PC-3 (cell line): ENCODE data around the gene TXNDC17. TPM values are rescaled to one million over a fixed set of nuclear protein-coding genes. Genes with fewer than 3 reads are reported as not detected.

ENCODE experiments used
- ATAC-seq: fragments of 200-7000 bp; cut with Tn5 transposase; 2 replicates; pipeline ENCODE4 v1.9.1; 2020; ENCODE audit warnings: mild to moderate bottlenecking, moderate library complexity
- BruUV-seq: library from RNA; stranded (reverse); fragments of 400-500 nt; replicated peaks from 2 replicates; lab custom pipeline; 2021; lab: Mats Ljungman, UMichigan
- CTCF ChIA-PET: fragments of 300-600 bp; sonication (Branson Sonifier 250); formaldehyde crosslinking; loops from one replicate; lab custom pipeline; 2022; ENCODE audit warnings: antibody characterized with exemption; lab: Charles Lee
- POLR2A ChIA-PET: fragments of 300-600 bp; sonication (Branson Sonifier 250); formaldehyde crosslinking; loops from one replicate; lab custom pipeline; 2022; ENCODE audit warnings: antibody characterized with exemption; ENCODE audit not compliant: unreplicated experiment; lab: Charles Lee
- DNase-seq: peaks from one replicate; pipeline ENCODE4 v3.0.0-alpha.2; 2015
- H2AFZ ChIP-seq: fragments of 300-600 bp; sonication (generic); 2 replicates; pipeline ENCODE4 v1.6.0; 2016; ENCODE audit warnings: antibody characterized with exemption, low read length
- H3F3A ChIP-seq: fragments of 300-600 bp; sonication (generic); one replicate; pipeline ENCODE4 v1.6.0; 2017; ENCODE audit warnings: antibody characterized with exemption, low read length, control low read depth, mild to moderate bottlenecking; ENCODE audit not compliant: unreplicated experiment
- H3K27ac ChIP-seq: fragments of 300-600 bp; sonication (generic); 2 replicates; pipeline ENCODE4 v1.5.1; 2016; ENCODE audit warnings: mild to moderate bottlenecking, low read length
- H3K27me3 ChIP-seq: fragments of 300-600 bp; sonication (generic); 2 replicates; pipeline ENCODE4 v1.6.1; 2016; ENCODE audit warnings: low read length, mixed read lengths
- H3K36me3 ChIP-seq: fragments of 300-600 bp; sonication (generic); 2 replicates; pipeline ENCODE4 v1.6.1; 2016; ENCODE audit warnings: low read depth, mixed run types, low read length, mixed read lengths
- H3K4me1 ChIP-seq: fragments of 300-600 bp; sonication (generic); 2 replicates; pipeline ENCODE4 v1.5.1; 2016; ENCODE audit warnings: low read length; ENCODE audit not compliant: insufficient read depth
- H3K4me2 ChIP-seq: fragments of 300-600 bp; sonication (generic); 2 replicates; pipeline ENCODE4 v1.6.0; 2016; ENCODE audit warnings: low read length
- H3K4me3 ChIP-seq: fragments of 300-600 bp; sonication (generic); 2 replicates; pipeline ENCODE4 v1.5.1; 2016; ENCODE audit warnings: mild to moderate bottlenecking, low read length, mixed read lengths
- H3K79me2 ChIP-seq: fragments of 300-600 bp; sonication (generic); 2 replicates; pipeline ENCODE4 v1.6.1; 2017; ENCODE audit warnings: low read length, mixed read lengths
- H3K9ac ChIP-seq: fragments of 300-600 bp; sonication (generic); 2 replicates; pipeline ENCODE4 v1.6.0; 2016; ENCODE audit warnings: mild to moderate bottlenecking, low read length
- H3K9me2 ChIP-seq: fragments of 300-600 bp; sonication (generic); replicated peaks from 2 replicates; pipeline ENCODE4 v1.6.1; 2016; ENCODE audit warnings: mixed run types, low read length, mixed read lengths
- H3K9me3 ChIP-seq: fragments of 300-600 bp; sonication (generic); 2 replicates; pipeline ENCODE4 v1.6.1; 2016; ENCODE audit warnings: low read length, mixed read lengths
- H4K20me1 ChIP-seq: fragments of 300-600 bp; sonication (generic); 2 replicates; pipeline ENCODE4 v1.6.1; 2016; ENCODE audit warnings: low read length, mixed read lengths
- EZH2 ChIP-seq: fragments of 300-600 bp; sonication (generic); IDR thresholded peaks from one replicate; pipeline ENCODE4 v1.6.1; 2017; ENCODE audit warnings: antibody characterized with exemption, mild to moderate bottlenecking, low read length; ENCODE audit not compliant: unreplicated experiment
- EZH2phosphoT487 ChIP-seq: fragments of 300-600 bp; sonication (generic); IDR thresholded peaks from 2 replicates; pipeline ENCODE4 v1.6.1; 2018; ENCODE audit warnings: mild to moderate bottlenecking, antibody characterized with exemption, low read length, borderline replicate concordance
- intact Hi-C: fragments of 100-400 bp; cut with micrococcal nuclease; formaldehyde crosslinking; loops from 2 replicates; pipeline ENCODE4 v1.9.0; 2023
- total RNA-seq: library from RNA; depleted of rRNA; stranded (reverse); fragments of >200 nt; gene quantifications from 2 replicates; pipeline ENCODE4 v1.2.3, GENCODE V29; 2014
- TF ChIP-seq, protein P1 (sequence below): fragments of 300-600 bp; sonication (generic); conservative IDR thresholded peaks from 2 replicates; pipeline ENCODE4 v1.5.1; 2017; ENCODE audit warnings: antibody characterized with exemption, low read depth, mild to moderate bottlenecking, low read length

Gene TXNDC17
- total RNA-seq, 1 experiment from 2014 or later = 248 TPM

- DNase-seq = peak; percentile 90
- H4K20me1 ChIP-seq = no peaks in the 10 kb centered on the region
- ChIA-PET CTCF (interaction anchor here (0.5 kb wide), 1 partner anchor 133 kb away, joined by 3 read pairs; no protein-coding TSS in a partner anchor), POLR2A (no interaction called here)
- no peaks in the 10 kb centered on the region for H3K36me3 ChIP-seq
- H3K9me2 ChIP-seq = no peaks in the 10 kb centered on the region
- intact Hi-C loops = loop anchor here (5.0 kb wide), 1 partner anchor 353 kb away; the partner anchor contains the start of gene BCL6B
- no peaks in the 10 kb centered on the region for H3K9me3 ChIP-seq
- peak overlapping the region; percentile 94 for H3K27ac ChIP-seq
- no peak overlapping the region; the same call in 1 of the 2 replicates for H2AFZ ChIP-seq
- ATAC-seq = peak; percentile 83
- peak overlapping the region; percentile 39; the same call in 1 of the 2 replicates for H3K4me3 ChIP-seq
- no peaks in the 10 kb centered on the region for H3K79me2 ChIP-seq
- no peaks in the 10 kb centered on the region for H3K27me3 ChIP-seq
- peaks cover 31% of the 10 kb centered on the region for H3K4me1 ChIP-seq
- H3K9ac ChIP-seq = peak overlapping the region; percentile 72
- H3K4me2 ChIP-seq = peak overlapping the region; percentile 78
- TF ChIP-seq EZH2 = no peak
- TF ChIP-seq, protein P1, sequence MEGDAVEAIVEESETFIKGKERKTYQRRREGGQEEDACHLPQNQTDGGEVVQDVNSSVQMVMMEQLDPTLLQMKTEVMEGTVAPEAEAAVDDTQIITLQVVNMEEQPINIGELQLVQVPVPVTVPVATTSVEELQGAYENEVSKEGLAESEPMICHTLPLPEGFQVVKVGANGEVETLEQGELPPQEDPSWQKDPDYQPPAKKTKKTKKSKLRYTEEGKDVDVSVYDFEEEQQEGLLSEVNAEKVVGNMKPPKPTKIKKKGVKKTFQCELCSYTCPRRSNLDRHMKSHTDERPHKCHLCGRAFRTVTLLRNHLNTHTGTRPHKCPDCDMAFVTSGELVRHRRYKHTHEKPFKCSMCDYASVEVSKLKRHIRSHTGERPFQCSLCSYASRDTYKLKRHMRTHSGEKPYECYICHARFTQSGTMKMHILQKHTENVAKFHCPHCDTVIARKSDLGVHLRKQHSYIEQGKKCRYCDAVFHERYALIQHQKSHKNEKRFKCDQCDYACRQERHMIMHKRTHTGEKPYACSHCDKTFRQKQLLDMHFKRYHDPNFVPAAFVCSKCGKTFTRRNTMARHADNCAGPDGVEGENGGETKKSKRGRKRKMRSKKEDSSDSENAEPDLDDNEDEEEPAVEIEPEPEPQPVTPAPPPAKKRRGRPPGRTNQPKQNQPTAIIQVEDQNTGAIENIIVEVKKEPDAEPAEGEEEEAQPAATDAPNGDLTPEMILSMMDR = no peak
- no peak for TF ChIP-seq EZH2phosphoT487
- no peaks in the 10 kb centered on the region for H3F3A ChIP-seq
- no TSS peak for BruUV-seq
These were observed 28.8 kb downstream of the TXNDC17 start for GRCh38 chr17:6669479-6670212.

DNA sequence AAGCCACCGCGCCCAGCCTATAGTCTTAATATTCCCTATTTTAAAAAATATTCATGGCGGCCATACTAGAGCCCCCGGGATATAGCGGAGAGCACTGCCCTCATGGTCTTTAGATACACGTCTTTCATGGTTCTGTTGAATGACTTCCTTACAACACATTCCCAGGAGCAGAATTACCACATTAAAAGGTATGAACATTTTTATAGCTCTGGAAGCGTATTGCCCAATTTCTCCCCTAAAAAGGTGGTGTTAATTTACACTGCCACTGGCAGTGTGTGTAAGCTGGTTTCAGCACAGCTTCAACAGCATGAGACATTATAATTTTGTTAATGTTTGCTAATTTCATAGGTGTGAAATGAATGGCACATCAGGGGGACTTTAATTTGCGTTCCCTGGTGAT, 29.7 kb downstream of the TXNDC17 start:
- POLR2A ChIA-PET = no interaction called here
- Histone ChIP-seq H3K79me2 (no peaks in the 10 kb centered on the region), H3K36me3 (no peaks in the 10 kb centered on the region), H3K4me3 (no peak overlapping the region), H3K27ac (peak overlapping the region; percentile 94), H3K27me3 (no peaks in the 10 kb centered on the region), H3K4me2 (peak overlapping the region; percentile 78), H2AFZ (no peak overlapping the region), H3F3A (no peaks in the 10 kb centered on the region), H3K4me1 (peaks cover 31% of the 10 kb centered on the region), H3K9ac (peak overlapping the region; percentile 72), H3K9me2 (no peaks in the 10 kb centered on the region), H4K20me1 (no peaks in the 10 kb centered on the region), H3K9me3 (no peaks in the 10 kb centered on the region)
- intact Hi-C loops = no loop called here
- CTCF ChIA-PET = interaction anchor here (0.5 kb wide), 1 partner anchor 132 kb away, joined by 3 read pairs; no protein-coding TSS in a partner anchor
- TF ChIP-seq, protein P1 = no peak
- no peak for TF ChIP-seq EZH2
- TF ChIP-seq EZH2phosphoT487 = no peak
- no TSS peak for BruUV-seq
- ATAC-seq (no peak), DNase-seq (no peak)

- Histone ChIP-seq H2AFZ (no peak overlapping the region; the same call in 1 of the 2 replicates), H3K9ac (peak overlapping the region; percentile 72), H3K36me3 (no peaks in the 10 kb centered on the region), H3K27ac (peak overlapping the region; percentile 94), H3K9me2 (no peaks in the 10 kb centered on the region), H3K79me2 (no peaks in the 10 kb centered on the region), H3K4me1 (peaks cover 31% of the 10 kb centered on the region), H3F3A (no peaks in the 10 kb centered on the region), H3K9me3 (no peaks in the 10 kb centered on the region), H3K4me3 (no peak overlapping the region), H3K4me2 (peak overlapping the region; percentile 78), H4K20me1 (no peaks in the 10 kb centered on the region), H3K27me3 (no peaks in the 10 kb centered on the region)
- no peak for DNase-seq
- ATAC-seq = no peak
- intact Hi-C loops = no loop called here
- CTCF ChIA-PET = no interaction called here
- POLR2A ChIA-PET = no interaction called here
- no TSS peak for BruUV-seq
- TF ChIP-seq, protein P1 = no peak
- TF ChIP-seq EZH2phosphoT487 (no peak), EZH2 (no peak)
These were observed 30.1 kb downstream of the TXNDC17 start for GRCh38 chr17:6670999-6671398.
